GM18502 (cell line): ENCODE results near the gene MSH4.
A peak's percentile ranks its signal among the peaks of the same experiment; 100 is the strongest.
"Not testable (repeated sequence)": the region's sequence is repeated elsewhere in the genome, so short reads cannot be mapped to it uniquely, and the experiment has no call there.

Experiments
- ATAC-seq: cut with Tn5 transposase; IDR thresholded peaks from one replicate; pipeline ENCODE4 v1.9.1; 2021; ENCODE audit warnings: mild to moderate bottlenecking; ENCODE audit not compliant: unreplicated experiment, poor library complexity

Gene MSH4

GRCh38 chr1:75796376-75797272, at the start of gene MSH4:
Gene MSH4 (plus strand): TSS chr1:75796882. CDS start chr1:75796986, 104 bp downstream.
- ATAC-seq = peak; percentile 34

GRCh38 chr1:75757210-75757609, 39.5 kb upstream of the MSH4 start:
- ATAC-seq = not testable (repeated sequence)

GRCh38 chr1:75758543-75758942, 38.1 kb upstream of the MSH4 start:
- not testable (repeated sequence) for ATAC-seq

GRCh38 chr1:75764057-75764655, 32.5 kb upstream of the MSH4 start:
- peak; percentile 53 for ATAC-seq

- ATAC-seq = no peak
Measured at GRCh38 chr1:75765697-75766355, 30.9 kb upstream of the MSH4 start.

GRCh38 chr1:75768016-75768415, 28.7 kb upstream of the MSH4 start:
- ATAC-seq = no peak

GRCh38 chr1:75770761-75771160, 25.9 kb upstream of the MSH4 start:
- no peak for ATAC-seq

GRCh38 chr1:75771978-75772377, 24.7 kb upstream of the MSH4 start:
- no peak for ATAC-seq

GRCh38 chr1:75777812-75778211, 18.9 kb upstream of the MSH4 start:
- ATAC-seq = not testable (repeated sequence)

- not testable (repeated sequence) for ATAC-seq
Measured at GRCh38 chr1:75778694-75779093, 18.0 kb upstream of the MSH4 start.

- ATAC-seq = not testable (repeated sequence)
Measured at GRCh38 chr1:75780183-75780582, 16.5 kb upstream of the MSH4 start.

- not testable (repeated sequence) for ATAC-seq
Measured at GRCh38 chr1:75783920-75784319, 12.8 kb upstream of the MSH4 start.

- peak; percentile 16 for ATAC-seq
Measured at GRCh38 chr1:75785320-75785982, 11.2 kb upstream of the MSH4 start.

- peak; percentile 68 for ATAC-seq
Measured at GRCh38 chr1:75785983-75786853, 10.5 kb upstream of the MSH4 start, which contains the start of gene RABGGTB. Gene RABGGTB (plus strand): TSS chr1:75786256. CDS start chr1:75786272, 16 bp downstream.

GRCh38 chr1:75786901-75787493, 9.7 kb upstream of the MSH4 start:
- no peak for ATAC-seq

GRCh38 chr1:75787524-75787923, 9.2 kb upstream of the MSH4 start:
- no peak for ATAC-seq

GRCh38 chr1:75789988-75790387, 6.7 kb upstream of the MSH4 start:
- no peak for ATAC-seq

- no peak for ATAC-seq
Measured at GRCh38 chr1:75791022-75791421, 5.7 kb upstream of the MSH4 start.

- no peak for ATAC-seq
Measured at GRCh38 chr1:75792091-75792490, 4.6 kb upstream of the MSH4 start.
